ENCODE results near the gene RAE1.

RAE1 gene, protein sequence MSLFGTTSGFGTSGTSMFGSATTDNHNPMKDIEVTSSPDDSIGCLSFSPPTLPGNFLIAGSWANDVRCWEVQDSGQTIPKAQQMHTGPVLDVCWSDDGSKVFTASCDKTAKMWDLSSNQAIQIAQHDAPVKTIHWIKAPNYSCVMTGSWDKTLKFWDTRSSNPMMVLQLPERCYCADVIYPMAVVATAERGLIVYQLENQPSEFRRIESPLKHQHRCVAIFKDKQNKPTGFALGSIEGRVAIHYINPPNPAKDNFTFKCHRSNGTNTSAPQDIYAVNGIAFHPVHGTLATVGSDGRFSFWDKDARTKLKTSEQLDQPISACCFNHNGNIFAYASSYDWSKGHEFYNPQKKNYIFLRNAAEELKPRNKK

DNA sequence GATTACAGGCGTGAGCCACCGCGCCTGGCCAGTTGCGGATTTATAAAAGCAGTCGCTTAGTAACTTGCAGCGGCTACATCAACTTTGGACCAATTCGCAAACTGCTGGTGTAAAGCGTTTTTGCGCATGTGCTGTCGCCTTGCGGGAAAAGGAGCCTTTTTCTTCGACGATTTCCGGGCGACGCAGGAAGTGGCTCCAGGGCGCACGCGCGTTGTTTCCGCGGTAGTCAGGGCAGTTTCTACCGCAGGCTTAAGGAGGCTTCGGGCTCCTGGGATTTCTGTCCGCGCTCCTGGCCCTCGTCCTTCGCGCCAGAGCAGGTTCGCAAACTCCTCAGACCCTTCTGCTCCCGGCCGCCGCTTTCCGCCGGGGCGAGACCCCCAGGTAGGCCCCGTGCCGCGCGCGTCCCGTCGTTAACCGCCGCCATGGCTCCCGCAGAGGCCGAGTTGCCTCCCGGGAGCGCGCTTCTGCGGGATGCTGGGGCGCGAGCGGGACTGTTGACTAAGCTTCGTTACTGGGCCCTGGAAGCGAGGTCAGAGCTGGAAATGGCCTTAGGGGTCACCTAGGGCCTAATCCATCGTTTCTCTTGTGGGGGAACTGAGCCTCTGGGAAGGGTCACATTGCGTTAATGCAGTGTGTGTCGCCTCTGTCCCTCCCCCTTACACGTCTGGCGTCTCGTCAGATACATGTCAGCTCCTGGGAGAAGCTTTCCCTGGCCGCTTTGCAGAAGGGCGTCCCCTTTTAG, at the start of gene RAE1:
Gene RAE1, plus strand, starts transcription at position 214 of the 742 bp plus-strand sequence. CDS start 2,784 bp downstream, outside the sequence.
- Histone ChIP-seq H3K4me1 (ENCODE audit: control insufficient read depth, insufficient read depth, low read length) (no peaks in the 10 kb centered on the region), H3K9me3 (ENCODE audit: control insufficient read depth, insufficient read depth, low read length) (no peaks in the 10 kb centered on the region), H3K27me3 (ENCODE audit: control insufficient read depth, insufficient read depth, low read length) (no peaks in the 10 kb centered on the region), H3K36me3 (ENCODE audit: control insufficient read depth, insufficient read depth, low read length) (peaks cover 9% of the 10 kb centered on the region; the same call in 1 of the 2 replicates), H3K27ac (ENCODE audit: low read length) (no peak within 1 kb of the TSS), H3K4me3 (ENCODE audit: low read length) (peak within 1 kb of the TSS; percentile 56)
- no CpG with 5 or more reads among the region's 64 CpGs for WGBS (ENCODE audit: insufficient coverage, insufficient read length)
- peak; percentile 73 for DNase-seq (ENCODE audit: low read depth, low spot score)

GRCh38 chr20:57306747-57307146, 44.3 kb upstream of the RAE1 start:
- Histone ChIP-seq H3K27me3 (ENCODE audit: control insufficient read depth, insufficient read depth, low read length) (no peaks in the 10 kb centered on the region), H3K4me3 (ENCODE audit: low read length) (no peak overlapping the region), H3K27ac (ENCODE audit: low read length) (no peak overlapping the region), H3K9me3 (ENCODE audit: control insufficient read depth, insufficient read depth, low read length) (no peaks in the 10 kb centered on the region), H3K36me3 (ENCODE audit: control insufficient read depth, insufficient read depth, low read length) (no peaks in the 10 kb centered on the region), H3K4me1 (ENCODE audit: control insufficient read depth, insufficient read depth, low read length) (no peaks in the 10 kb centered on the region)
- no peak for DNase-seq (ENCODE audit: low read depth, low spot score)
- no CpG with 5 or more reads among the region's 5 CpGs for WGBS (ENCODE audit: insufficient coverage, insufficient read length)

DNA sequence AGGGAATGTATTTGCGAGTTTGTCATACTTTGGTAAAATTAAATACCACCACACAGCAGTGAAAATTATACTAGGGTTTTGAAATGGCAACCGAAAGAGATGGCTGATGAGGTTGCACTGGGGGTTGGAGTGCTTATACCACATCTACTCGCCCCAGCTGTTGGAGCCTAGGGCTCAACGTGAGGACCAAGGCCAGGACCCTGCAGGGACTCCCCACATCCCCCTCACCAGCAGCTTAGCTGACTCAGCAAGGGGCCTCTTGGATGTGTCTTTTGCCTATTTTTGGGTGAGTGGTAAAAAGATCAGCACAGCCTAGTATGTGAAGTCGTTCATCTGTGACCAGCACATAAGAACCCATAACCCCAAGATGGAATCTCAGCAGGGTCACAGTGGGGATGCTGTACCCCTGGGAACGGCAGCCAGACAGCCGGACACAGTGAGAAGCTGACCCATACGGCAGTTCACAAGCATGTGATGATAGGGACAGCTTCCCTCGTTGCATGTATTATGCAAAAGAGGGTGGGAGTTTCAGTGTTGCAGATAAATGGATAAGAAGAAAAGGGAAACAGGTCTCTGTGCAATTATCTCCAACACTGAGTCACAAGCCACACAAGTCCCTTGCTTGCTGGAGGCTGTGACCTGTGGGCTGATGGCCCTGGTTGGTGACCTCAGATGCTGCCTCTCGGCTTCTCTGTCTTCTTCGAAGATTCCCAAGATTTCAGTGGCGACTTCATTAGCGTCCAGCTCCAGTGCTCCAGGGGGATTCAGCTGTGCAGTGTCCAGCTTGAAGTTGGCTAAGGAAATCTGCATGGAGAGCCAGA, 42.4 kb upstream of the RAE1 start:
- H3K27me3 ChIP-seq (ENCODE audit: control insufficient read depth, insufficient read depth, low read length): no peaks in the 10 kb centered on the region
- DNase-seq (ENCODE audit: low read depth, low spot score): no peak
- H3K9me3 ChIP-seq (ENCODE audit: control insufficient read depth, insufficient read depth, low read length): no peaks in the 10 kb centered on the region
- no peak overlapping the region for H3K4me3 ChIP-seq (ENCODE audit: low read length)
- H3K4me1 ChIP-seq (ENCODE audit: control insufficient read depth, insufficient read depth, low read length): no peaks in the 10 kb centered on the region
- WGBS (ENCODE audit: insufficient coverage, insufficient read length): 100% methylated on average over 1 of the region's 13 CpGs
- no peaks in the 10 kb centered on the region for H3K36me3 ChIP-seq (ENCODE audit: control insufficient read depth, insufficient read depth, low read length)
- H3K27ac ChIP-seq (ENCODE audit: low read length): no peak overlapping the region

GRCh38 chr20:57309544-57310115, 41.4 kb upstream of the RAE1 start:
- WGBS (ENCODE audit: insufficient coverage, insufficient read length): no CpG with 5 or more reads among the region's 9 CpGs
- H3K9me3 ChIP-seq (ENCODE audit: control insufficient read depth, insufficient read depth, low read length): no peaks in the 10 kb centered on the region
- no peak overlapping the region for H3K4me3 ChIP-seq (ENCODE audit: low read length)
- H3K36me3 ChIP-seq (ENCODE audit: control insufficient read depth, insufficient read depth, low read length): no peaks in the 10 kb centered on the region
- H3K27ac ChIP-seq (ENCODE audit: low read length): no peak overlapping the region
- no peak for DNase-seq (ENCODE audit: low read depth, low spot score)
- no peaks in the 10 kb centered on the region for H3K4me1 ChIP-seq (ENCODE audit: control insufficient read depth, insufficient read depth, low read length)
- no peaks in the 10 kb centered on the region for H3K27me3 ChIP-seq (ENCODE audit: control insufficient read depth, insufficient read depth, low read length)

DNA sequence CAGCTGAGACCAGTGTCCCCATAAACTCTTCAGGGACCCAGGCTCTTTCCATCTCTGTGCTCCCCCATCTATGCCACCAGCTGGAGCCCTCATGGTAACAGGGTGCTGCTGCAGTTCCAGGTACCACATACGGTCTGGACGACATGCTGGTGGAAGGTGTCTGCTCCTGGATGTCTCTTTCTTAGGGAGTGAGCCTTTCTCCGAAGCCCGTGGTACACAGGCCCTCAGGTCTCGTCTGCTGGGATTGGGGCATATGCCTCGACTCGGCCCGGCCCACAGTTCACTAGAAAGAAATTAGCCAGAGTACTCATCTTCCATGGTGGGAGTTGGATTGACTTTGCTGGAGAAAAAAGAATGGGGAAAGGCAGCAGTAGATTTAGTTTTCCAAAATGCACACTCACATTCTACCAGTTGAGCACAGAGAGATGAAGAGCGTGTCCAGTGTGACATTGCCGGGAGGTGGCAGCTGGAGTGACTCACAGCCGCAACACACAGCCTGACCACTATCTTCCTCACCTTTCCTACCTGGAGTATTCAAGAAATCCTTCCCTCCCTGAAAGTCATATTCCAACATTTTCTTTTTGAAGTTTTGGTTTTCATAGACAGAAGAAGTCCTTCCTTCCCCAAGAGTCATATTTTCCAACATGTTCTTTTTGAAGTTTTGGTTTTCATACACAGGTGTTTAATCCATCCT, 40.1 kb upstream of the RAE1 start:
- no peak for DNase-seq (ENCODE audit: low read depth, low spot score)

GRCh38 chr20:57312138-57312537, 38.9 kb upstream of the RAE1 start:
- no peaks in the 10 kb centered on the region for H3K9me3 ChIP-seq (ENCODE audit: control insufficient read depth, insufficient read depth, low read length)
- no peak for DNase-seq (ENCODE audit: low read depth, low spot score)
- H3K4me3 ChIP-seq (ENCODE audit: low read length): no peak overlapping the region
- H3K27ac ChIP-seq (ENCODE audit: low read length): no peak overlapping the region
- no peaks in the 10 kb centered on the region for H3K4me1 ChIP-seq (ENCODE audit: control insufficient read depth, insufficient read depth, low read length)
- H3K27me3 ChIP-seq (ENCODE audit: control insufficient read depth, insufficient read depth, low read length): no peaks in the 10 kb centered on the region
- H3K36me3 ChIP-seq (ENCODE audit: control insufficient read depth, insufficient read depth, low read length): no peaks in the 10 kb centered on the region
- no CpG with 5 or more reads among the region's 6 CpGs for WGBS (ENCODE audit: insufficient coverage, insufficient read length)

More for the DNA sequence above, 40.1 kb upstream of the RAE1 start:
- Histone ChIP-seq H3K27ac (ENCODE audit: low read length) (no peak overlapping the region), H3K4me3 (ENCODE audit: low read length) (no peak overlapping the region), H3K36me3 (ENCODE audit: control insufficient read depth, insufficient read depth, low read length) (no peaks in the 10 kb centered on the region), H3K4me1 (ENCODE audit: control insufficient read depth, insufficient read depth, low read length) (no peaks in the 10 kb centered on the region), H3K9me3 (ENCODE audit: control insufficient read depth, insufficient read depth, low read length) (no peaks in the 10 kb centered on the region), H3K27me3 (ENCODE audit: control insufficient read depth, insufficient read depth, low read length) (no peaks in the 10 kb centered on the region)
- no CpG with 5 or more reads among the region's 11 CpGs for WGBS (ENCODE audit: insufficient coverage, insufficient read length)

- Histone ChIP-seq H3K9me3 (ENCODE audit: control insufficient read depth, insufficient read depth, low read length) (no peaks in the 10 kb centered on the region), H3K27me3 (ENCODE audit: control insufficient read depth, insufficient read depth, low read length) (no peaks in the 10 kb centered on the region), H3K4me3 (ENCODE audit: low read length) (no peak overlapping the region), H3K4me1 (ENCODE audit: control insufficient read depth, insufficient read depth, low read length) (no peaks in the 10 kb centered on the region), H3K36me3 (ENCODE audit: control insufficient read depth, insufficient read depth, low read length) (no peaks in the 10 kb centered on the region), H3K27ac (ENCODE audit: low read length) (no peak overlapping the region)
- no CpG with 5 or more reads among the region's 5 CpGs for WGBS (ENCODE audit: insufficient coverage, insufficient read length)
- DNase-seq (ENCODE audit: low read depth, low spot score): no peak
These were observed 37.8 kb upstream of the RAE1 start for GRCh38 chr20:57313230-57313629.

DNA sequence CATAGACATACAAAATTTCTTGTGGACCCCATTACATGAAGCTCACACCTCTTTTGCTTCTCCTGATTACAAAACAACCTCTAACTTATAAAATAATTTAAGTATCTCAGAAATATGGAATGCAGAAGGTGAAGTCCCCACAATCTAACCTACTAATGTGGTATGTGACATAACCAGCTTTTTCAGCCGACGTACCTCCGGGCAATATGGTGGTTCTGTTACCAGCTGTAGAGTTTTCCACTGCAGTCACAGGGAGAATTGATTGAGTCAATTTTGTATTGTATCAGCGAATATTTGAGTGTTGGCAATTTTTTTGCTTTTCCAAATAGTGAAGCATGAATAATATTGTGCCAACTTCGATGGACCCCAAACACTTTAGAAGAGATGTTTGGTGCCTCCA, 37.1 kb upstream of the RAE1 start:
- no CpG with 5 or more reads among the region's 5 CpGs for WGBS (ENCODE audit: insufficient coverage, insufficient read length)
- H3K4me3 ChIP-seq (ENCODE audit: low read length): no peak overlapping the region
- H3K36me3 ChIP-seq (ENCODE audit: control insufficient read depth, insufficient read depth, low read length): no peaks in the 10 kb centered on the region
- H3K27ac ChIP-seq (ENCODE audit: low read length): no peak overlapping the region
- no peaks in the 10 kb centered on the region for H3K4me1 ChIP-seq (ENCODE audit: control insufficient read depth, insufficient read depth, low read length)
- no peak for DNase-seq (ENCODE audit: low read depth, low spot score)
- H3K9me3 ChIP-seq (ENCODE audit: control insufficient read depth, insufficient read depth, low read length): no peaks in the 10 kb centered on the region
- no peaks in the 10 kb centered on the region for H3K27me3 ChIP-seq (ENCODE audit: control insufficient read depth, insufficient read depth, low read length)

GRCh38 chr20:57315083-57315975, 35.7 kb upstream of the RAE1 start:
- Histone ChIP-seq H3K27ac (ENCODE audit: low read length) (no peak overlapping the region), H3K9me3 (ENCODE audit: control insufficient read depth, insufficient read depth, low read length) (no peaks in the 10 kb centered on the region), H3K36me3 (ENCODE audit: control insufficient read depth, insufficient read depth, low read length) (no peaks in the 10 kb centered on the region), H3K4me1 (ENCODE audit: control insufficient read depth, insufficient read depth, low read length) (no peaks in the 10 kb centered on the region), H3K27me3 (ENCODE audit: control insufficient read depth, insufficient read depth, low read length) (no peaks in the 10 kb centered on the region), H3K4me3 (ENCODE audit: low read length) (no peak overlapping the region)
- DNase-seq (ENCODE audit: low read depth, low spot score): no peak
- no CpG with 5 or more reads among the region's 8 CpGs for WGBS (ENCODE audit: insufficient coverage, insufficient read length)

Measured in iPS DF 6.9 (cell line).